H9 (cell line): ENCODE measurements around the gene ILF3. TPM values are rescaled to one million over a fixed set of nuclear protein-coding genes. Genes with fewer than 3 reads are reported as not detected.

ENCODE experiments used
- DNase-seq: peaks from one replicate; pipeline ENCODE4 v3.0.0-alpha.2; 2017
- H2AFZ ChIP-seq: one replicate; pipeline ENCODE4 v1.6.1; 2013; ENCODE audit warnings: mild to moderate bottlenecking, low read length, control low read depth, moderate library complexity
- H2AK5ac ChIP-seq: 2 replicates; pipeline ENCODE4 v1.6.1; 2013; ENCODE audit warnings: low read length, control low read depth, mixed read lengths; ENCODE audit not compliant: insufficient read length
- H2BK120ac ChIP-seq: one replicate; pipeline ENCODE4 v1.6.1; 2013; ENCODE audit warnings: low read depth, mild to moderate bottlenecking, low read length, control low read depth, inconsistent platforms; ENCODE audit not compliant: poor library complexity, severe bottlenecking
- H2BK12ac ChIP-seq: 2 replicates; pipeline ENCODE4 v1.6.1; 2013; ENCODE audit warnings: low read length, control low read depth, mixed read lengths, low read depth; ENCODE audit not compliant: insufficient read length
- H2BK15ac ChIP-seq: 2 replicates; pipeline ENCODE4 v1.6.1; 2013; ENCODE audit warnings: low read depth, low read length, control low read depth
- H2BK20ac ChIP-seq: one replicate; pipeline ENCODE4 v1.6.1; 2013; ENCODE audit warnings: low read depth, mild to moderate bottlenecking, low read length, control low read depth, inconsistent platforms; ENCODE audit not compliant: poor library complexity, severe bottlenecking
- H2BK5ac ChIP-seq: 2 replicates; pipeline ENCODE4 v1.6.1; 2013; ENCODE audit warnings: low read length, control low read depth, mixed read lengths; ENCODE audit not compliant: insufficient read length
- H3K14ac ChIP-seq: 2 replicates; pipeline ENCODE4 v1.6.1; 2013; ENCODE audit warnings: low read length, control low read depth; ENCODE audit not compliant: insufficient read depth
- H3K18ac ChIP-seq: 2 replicates; pipeline ENCODE4 v1.6.1; 2013; ENCODE audit warnings: low read depth, mild to moderate bottlenecking, mixed read lengths, low read length, control low read depth; ENCODE audit not compliant: insufficient read length
- H3K23ac ChIP-seq: 2 replicates; pipeline ENCODE4 v1.6.1; 2013; ENCODE audit warnings: low read length, control low read depth, mixed read lengths, low read depth; ENCODE audit not compliant: insufficient read length
- H3K23me2 ChIP-seq: 2 replicates; pipeline ENCODE4 v1.6.1; 2013; ENCODE audit warnings: low read depth, mild to moderate bottlenecking, mixed read lengths, low read length, control low read depth; ENCODE audit not compliant: insufficient read length, poor library complexity, severe bottlenecking
- H3K27ac ChIP-seq: 2 replicates; pipeline ENCODE4 v1.5.1; 2013; ENCODE audit warnings: low read length, control low read depth, mixed read lengths, low read depth; ENCODE audit not compliant: insufficient read length
- H3K27me3 ChIP-seq: 2 replicates; pipeline ENCODE4 v1.6.1; 2013; ENCODE audit warnings: low read length, control low read depth, inconsistent platforms; ENCODE audit not compliant: insufficient read depth
- H3K4ac ChIP-seq: 2 replicates; pipeline ENCODE4 v1.6.1; 2013; ENCODE audit warnings: low read depth, mild to moderate bottlenecking, control low read depth, inconsistent platforms, low read length, moderate library complexity
- H3K4me1 ChIP-seq: 2 replicates; pipeline ENCODE4 v1.6.1; 2013; ENCODE audit warnings: low read length, control low read depth, inconsistent platforms; ENCODE audit not compliant: insufficient read depth
- H3K4me2 ChIP-seq: 2 replicates; pipeline ENCODE4 v1.6.1; 2013; ENCODE audit warnings: low read length, control low read depth, mixed read lengths; ENCODE audit not compliant: insufficient read length, insufficient read depth
- H3K56ac ChIP-seq: 2 replicates; pipeline ENCODE4 v1.6.1; 2013; ENCODE audit warnings: low read depth, mild to moderate bottlenecking, mixed read lengths, low read length, control low read depth; ENCODE audit not compliant: insufficient read length
- H3K79me1 ChIP-seq: 2 replicates; pipeline ENCODE4 v1.6.1; 2013; ENCODE audit warnings: low read depth, mild to moderate bottlenecking, moderate library complexity, low read length, control low read depth, inconsistent platforms; ENCODE audit not compliant: insufficient read depth, poor library complexity, severe bottlenecking
- H3K79me2 ChIP-seq: 2 replicates; pipeline ENCODE4 v1.6.1; 2013; ENCODE audit warnings: low read length, control low read depth, inconsistent platforms; ENCODE audit not compliant: insufficient read depth
- H3K9ac ChIP-seq: 2 replicates; pipeline ENCODE4 v1.6.1; 2013; ENCODE audit warnings: low read length, control low read depth, mixed read lengths; ENCODE audit not compliant: insufficient read length; ENCODE audit errors: extremely low read depth
- H3K9me3 ChIP-seq: one replicate; pipeline ENCODE4 v1.6.1; 2013; ENCODE audit warnings: low read depth, low read length, inconsistent platforms; ENCODE audit not compliant: control insufficient read depth
- H3T11ph ChIP-seq: one replicate; pipeline ENCODE4 v1.6.1; 2013; ENCODE audit warnings: mild to moderate bottlenecking, low read length, control low read depth, inconsistent platforms
- H4K20me1 ChIP-seq: one replicate; pipeline ENCODE4 v1.6.1; 2013; ENCODE audit not compliant: control insufficient read depth, insufficient read length, insufficient read depth
- H4K5ac ChIP-seq: 2 replicates; pipeline ENCODE4 v1.6.1; 2013; ENCODE audit warnings: low read depth, mild to moderate bottlenecking, mixed read lengths, low read length, control low read depth; ENCODE audit not compliant: insufficient read length
- H4K8ac ChIP-seq: replicated peaks from 2 replicates; pipeline ENCODE4 v1.6.1; 2013; ENCODE audit warnings: low read length, control low read depth, mixed read lengths, low read depth; ENCODE audit not compliant: insufficient read length
- H4K91ac ChIP-seq: 2 replicates; pipeline ENCODE4 v1.6.1; 2013; ENCODE audit warnings: low read depth, mild to moderate bottlenecking, moderate library complexity, mixed read lengths, low read length, control low read depth; ENCODE audit not compliant: insufficient read length
- H3K27ac Mint-ChIP-seq, 3 experiments: 2 replicates in 2 of 3; 3 replicates in 1 of 3; pipeline ENCODE4 v1.8.0; 2020 to 2021; ENCODE audit warnings: mixed read lengths in 3 of 3, mild to moderate bottlenecking in 1 of 3, moderate library complexity in 1 of 3
- H3K27me3 Mint-ChIP-seq: 2 replicates; pipeline ENCODE4 v1.8.0; 2021; ENCODE audit warnings: low read depth, mild to moderate bottlenecking, moderate library complexity, mixed read lengths
- H3K36me3 Mint-ChIP-seq, 3 experiments: 2 replicates in 2 of 3; 3 replicates in 1 of 3; pipeline ENCODE4 v1.8.0; 2020 to 2021; ENCODE audit warnings: low read depth in 3 of 3, mixed read lengths in 3 of 3; ENCODE audit not compliant: insufficient read depth in 1 of 3
- H3K4me1 Mint-ChIP-seq, 2 experiments: 2 replicates each; pipeline ENCODE4 v1.8.0; 2020; ENCODE audit warnings: mixed read lengths in 2 of 2
- H3K4me3 Mint-ChIP-seq, 2 experiments: 2 replicates in 1 of 2; 3 replicates in 1 of 2; pipeline ENCODE4 v1.8.0; 2020 to 2021; ENCODE audit warnings: mild to moderate bottlenecking in 2 of 2, mixed read lengths in 2 of 2, moderate library complexity in 1 of 2
- H3K9me3 Mint-ChIP-seq, 2 experiments: 2 replicates in 1 of 2; 3 replicates in 1 of 2; pipeline ENCODE4 v1.8.0; 2020; ENCODE audit warnings: mild to moderate bottlenecking in 2 of 2, mixed read lengths in 2 of 2, moderate library complexity in 1 of 2
- CTCF ChIP-seq: fragments of 200-600 bp; sonication (generic); conservative IDR thresholded peaks from 3 replicates; pipeline ENCODE4 v1.8.0; 2021; ENCODE audit warnings: antibody characterized with exemption, mild to moderate bottlenecking
- WGBS: extraction: QIAGEN DNeasy Blood & Tissue Kit; methylation state at CpG from one replicate; pipeline ENCODE4 v1.1.7; 2013; ENCODE audit warnings: missing lambda C conversion rate, low lambda C conversion rate, mixed read lengths; ENCODE audit not compliant: insufficient read length; ENCODE audit errors: extremely low coverage; 5-methylcytosine and 5-hydroxymethylcytosine counted together
- total RNA-seq: library from RNA; stranded (reverse); gene quantifications from 2 replicates; pipeline ENCODE4 v1.2.1, GENCODE V29; 2021

The ILF3 gene
- total RNA-seq, 1 experiment from 2014 or later = 841 TPM

- H3K4me3 Mint-ChIP-seq = no peak overlapping the region
- Histone ChIP-seq H3K14ac (no peak overlapping the region), H3K79me2 (no peaks in the 10 kb centered on the region; the same call in 1 of the 2 replicates), H3K18ac (no peak overlapping the region), H3K79me1 (no peaks in the 10 kb centered on the region), H3K23ac (no peak overlapping the region), H3K4me1 (no peaks in the 10 kb centered on the region), H3T11ph (no peak overlapping the region), H3K27me3 (no peaks in the 10 kb centered on the region), H2BK5ac (no peak overlapping the region), H2BK15ac (no peak overlapping the region), H2BK12ac (no peak overlapping the region), H4K5ac (no peak overlapping the region), H3K4ac (no peak overlapping the region), H3K27ac (no peak overlapping the region), H2AK5ac (no peak overlapping the region), H4K20me1 (no peaks in the 10 kb centered on the region), H4K91ac (no peak overlapping the region), H3K4me2 (no peak overlapping the region), H3K56ac (no peak overlapping the region), H3K9me3 (no peaks in the 10 kb centered on the region), H4K8ac (no peak overlapping the region), H3K23me2 (no peaks in the 10 kb centered on the region), H2BK20ac (no peak overlapping the region), H2AFZ (no peak overlapping the region), H2BK120ac (no peak overlapping the region), H3K9ac (no peak overlapping the region)
- peaks cover 3 to 14% of the 10 kb centered on the region in 2 experiments for H3K4me1 Mint-ChIP-seq
- H3K27ac Mint-ChIP-seq = peak overlapping the region in 1 of 3 experiments; percentile 77; a peak in 1 of 7 replicates
- no peaks in the 10 kb centered on the region for H3K9me3 Mint-ChIP-seq
- no peaks in the 10 kb centered on the region for H3K27me3 Mint-ChIP-seq
- H3K36me3 Mint-ChIP-seq = peaks cover 7 to 30% (median 17%) of the 10 kb centered on the region in 3 experiments; a peak in 6 of 7 replicates
- no CpG with 5 or more reads among the region's 5 CpGs for WGBS
- no peak for TF ChIP-seq CTCF
- no peak for DNase-seq
Measured at GRCh38 chr19:10713317-10713716, 59.2 kb downstream of the ILF3 start.
